Thoracic aorta (tissue), 2 donors: Measurements from ENCODE around the gene SUN2. TPM values are rescaled to one million over a fixed set of nuclear protein-coding genes. Genes with fewer than 3 reads are reported as not detected.

ENCODE experiments used
- ATAC-seq: fragments of 150-250 bp; one replicate; pipeline ENCODE4 v1.8.0; 2017; ENCODE audit warnings: low read depth; ENCODE audit not compliant: insufficient number of reproducible peaks, low FRiP score
- DNase-seq: peaks from one replicate; pipeline ENCODE4 v3.0.0-alpha.2; 2020; ENCODE audit warnings: low spot score
- H3K27ac ChIP-seq, 2 donors: fragments of 200-600 bp; sonication (generic); 1 replicate in 1 of 2; 2 replicates in 1 of 2; pipeline ENCODE4 v1.5.1; 2016; ENCODE audit warnings: mild to moderate bottlenecking in 2 of 2, moderate library complexity in 2 of 2
- H3K27me3 ChIP-seq: fragments of 200-600 bp; sonication (generic); replicated peaks from 2 replicates; pipeline ENCODE4 v1.6.0; 2016; ENCODE audit warnings: mild to moderate bottlenecking; ENCODE audit not compliant: insufficient read depth
- H3K36me3 ChIP-seq: fragments of 200-600 bp; sonication (generic); one replicate; pipeline ENCODE4 v1.5.1; 2016
- H3K4me1 ChIP-seq, 2 donors: fragments of 200-600 bp; sonication (generic); 1 replicate in 1 of 2; 2 replicates in 1 of 2; pipeline versions ENCODE4 v1.5.1 to v1.6.0; 2016; ENCODE audit warnings: low read depth in 2 of 2, mild to moderate bottlenecking in 1 of 2; ENCODE audit not compliant: control insufficient read depth in 1 of 2
- H3K4me3 ChIP-seq: fragments of 200-600 bp; sonication (generic); 2 replicates; pipeline ENCODE4 v1.5.1; 2016; ENCODE audit warnings: mild to moderate bottlenecking
- H3K9me3 ChIP-seq: fragments of 200-600 bp; sonication (generic); 2 replicates; pipeline ENCODE4 v1.5.1; 2016
- total RNA-seq, 2 donors: library from RNA; depleted of rRNA; stranded (reverse); fragments of >200 nt; gene quantifications; one replicate each; pipeline versions ENCODE4 v1.1.0 to v1.2.3, GENCODE V29; 2016
- TF ChIP-seq, protein P1 (sequence below): fragments of 200-600 bp; sonication (generic); IDR thresholded peaks from one replicate; pipeline ENCODE4 v1.5.1; 2019; ENCODE audit warnings: antibody characterized with exemption

Gene SUN2
- total RNA-seq, 2 donors from 2014 or later, result 1,125 to 1,215 TPM

DNA sequence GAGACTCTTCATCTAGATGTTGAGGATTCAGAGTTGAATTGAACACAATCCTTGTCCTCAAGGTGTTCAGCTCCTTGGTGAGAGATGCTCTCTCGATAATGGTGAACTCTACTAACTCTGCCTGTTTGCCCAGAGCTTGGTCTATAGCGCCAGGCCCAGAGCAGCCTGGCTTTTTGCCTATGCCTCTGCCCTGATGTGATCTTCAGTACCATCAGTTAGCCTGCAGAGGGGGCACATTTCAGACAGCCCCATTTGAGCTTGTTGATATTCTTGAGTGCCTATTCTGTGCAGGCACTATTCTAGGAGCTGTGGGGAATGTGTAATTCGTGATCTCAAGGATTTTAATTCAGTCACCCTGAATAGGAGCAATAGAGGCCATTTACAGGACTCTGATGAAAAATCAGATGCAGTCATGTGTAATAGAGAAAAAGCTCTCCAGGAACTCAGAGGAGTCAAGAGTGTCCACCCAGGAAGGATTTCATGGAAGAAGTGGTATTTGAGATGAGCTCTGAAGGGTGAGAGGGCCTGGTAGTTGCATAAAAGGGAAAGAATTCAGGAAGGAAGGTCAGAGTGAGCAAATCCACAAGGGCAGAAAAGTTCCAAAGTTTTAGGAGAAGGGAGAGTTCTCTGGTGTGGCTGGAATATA, 30.7 kb downstream of the SUN2 start:
- Histone ChIP-seq H3K27me3 (no peaks in the 10 kb centered on the region), H3K4me1 (peaks cover 0 to 7% of the 10 kb centered on the region in 2 donors), H3K4me3 (no peak overlapping the region), H3K9me3 (no peaks in the 10 kb centered on the region), H3K27ac (no peak overlapping the region), H3K36me3 (peaks cover 72% of the 10 kb centered on the region)
- ATAC-seq, result no peak
- DNase-seq, result no peak
- TF ChIP-seq, protein P1, sequence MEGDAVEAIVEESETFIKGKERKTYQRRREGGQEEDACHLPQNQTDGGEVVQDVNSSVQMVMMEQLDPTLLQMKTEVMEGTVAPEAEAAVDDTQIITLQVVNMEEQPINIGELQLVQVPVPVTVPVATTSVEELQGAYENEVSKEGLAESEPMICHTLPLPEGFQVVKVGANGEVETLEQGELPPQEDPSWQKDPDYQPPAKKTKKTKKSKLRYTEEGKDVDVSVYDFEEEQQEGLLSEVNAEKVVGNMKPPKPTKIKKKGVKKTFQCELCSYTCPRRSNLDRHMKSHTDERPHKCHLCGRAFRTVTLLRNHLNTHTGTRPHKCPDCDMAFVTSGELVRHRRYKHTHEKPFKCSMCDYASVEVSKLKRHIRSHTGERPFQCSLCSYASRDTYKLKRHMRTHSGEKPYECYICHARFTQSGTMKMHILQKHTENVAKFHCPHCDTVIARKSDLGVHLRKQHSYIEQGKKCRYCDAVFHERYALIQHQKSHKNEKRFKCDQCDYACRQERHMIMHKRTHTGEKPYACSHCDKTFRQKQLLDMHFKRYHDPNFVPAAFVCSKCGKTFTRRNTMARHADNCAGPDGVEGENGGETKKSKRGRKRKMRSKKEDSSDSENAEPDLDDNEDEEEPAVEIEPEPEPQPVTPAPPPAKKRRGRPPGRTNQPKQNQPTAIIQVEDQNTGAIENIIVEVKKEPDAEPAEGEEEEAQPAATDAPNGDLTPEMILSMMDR, result peak; percentile 26

DNA sequence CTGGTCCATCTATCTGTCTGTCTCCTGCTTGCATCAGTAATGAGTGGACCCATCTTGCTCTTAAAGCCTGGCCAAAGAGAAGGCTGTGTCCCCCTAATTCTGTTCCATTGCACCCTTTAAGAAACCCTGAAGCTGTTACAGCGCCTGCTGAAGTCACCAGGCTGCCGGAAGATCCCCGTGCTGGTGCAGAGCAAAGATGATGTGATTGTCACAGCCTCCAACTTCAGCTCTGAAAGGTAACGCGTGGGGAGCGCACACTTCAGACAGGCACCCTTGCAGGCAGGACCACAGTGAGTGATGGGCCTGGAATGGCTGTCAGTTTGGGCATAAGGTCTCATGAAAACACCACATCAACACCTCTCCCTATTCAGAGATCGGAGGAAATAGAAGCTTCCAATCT, 31.6 kb downstream of the SUN2 start:
- no peaks in the 10 kb centered on the region for H3K9me3 ChIP-seq
- no peak overlapping the region for H3K4me3 ChIP-seq
- no peak for ATAC-seq
- H3K36me3 ChIP-seq, result peaks cover 63% of the 10 kb centered on the region
- H3K27me3 ChIP-seq, result no peaks in the 10 kb centered on the region
- H3K27ac ChIP-seq, result no peak overlapping the region
- DNase-seq, result no peak
- TF ChIP-seq, protein P1, result no peak
- peaks cover 0 to 10% of the 10 kb centered on the region in 2 donors for H3K4me1 ChIP-seq

GRCh38 chr22:38721551-38721950, 34.2 kb downstream of the SUN2 start:
- Histone ChIP-seq H3K27me3 (no peaks in the 10 kb centered on the region), H3K27ac (no peak overlapping the region), H3K9me3 (no peaks in the 10 kb centered on the region), H3K4me1 (peaks cover 5 to 24% of the 10 kb centered on the region in 2 donors), H3K4me3 (no peak overlapping the region), H3K36me3 (peaks cover 43% of the 10 kb centered on the region)
- no peak for DNase-seq
- ATAC-seq, result no peak
- TF ChIP-seq, protein P1, result no peak

GRCh38 chr22:38720350-38720749, 35.4 kb downstream of the SUN2 start:
- DNase-seq (no peak), ATAC-seq (no peak)
- TF ChIP-seq, protein P1, result no peak
- Histone ChIP-seq H3K4me1 (peaks cover 5 to 24% of the 10 kb centered on the region in 2 donors), H3K4me3 (no peak overlapping the region), H3K9me3 (no peaks in the 10 kb centered on the region), H3K27me3 (no peaks in the 10 kb centered on the region), H3K36me3 (peaks cover 40% of the 10 kb centered on the region), H3K27ac (no peak overlapping the region)

DNA sequence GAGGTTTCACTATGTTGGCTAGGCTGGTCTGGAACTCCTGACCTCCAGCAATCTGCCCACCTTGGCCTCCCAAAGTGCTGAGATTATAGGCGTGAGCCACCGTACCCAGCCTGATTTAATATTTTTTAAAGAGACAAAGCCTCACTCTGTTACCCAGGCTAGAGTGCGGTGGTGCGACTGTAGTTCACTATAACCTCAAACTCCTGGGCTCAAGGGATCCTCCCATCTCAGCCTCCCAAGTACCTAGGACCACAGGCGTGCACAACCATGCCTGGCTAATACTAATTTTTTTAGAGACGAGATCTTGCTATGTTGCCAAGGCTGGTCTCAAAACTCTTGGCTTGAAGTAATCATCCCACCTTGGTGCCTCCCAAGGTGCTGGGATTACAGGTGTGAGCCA, 36.6 kb downstream of the SUN2 start:
- H3K36me3 ChIP-seq, result peaks cover 36% of the 10 kb centered on the region
- DNase-seq, result no peak
- H3K9me3 ChIP-seq, result no peaks in the 10 kb centered on the region
- no peak overlapping the region for H3K4me3 ChIP-seq
- H3K27ac ChIP-seq, result peak overlapping the region; percentile 37 to 57
- H3K27me3 ChIP-seq, result no peaks in the 10 kb centered on the region
- ATAC-seq, result no peak
- H3K4me1 ChIP-seq, result peaks cover 5 to 21% of the 10 kb centered on the region in 2 donors
- TF ChIP-seq, protein P1, result no peak
